ENCODE data around the gene EXD3.
"Not testable (repeated sequence)": the region's sequence is repeated elsewhere in the genome, so short reads cannot be mapped to it uniquely, and the experiment has no call there.

The EXD3 gene

GRCh38 chr9:137393176-137394150 lies 29.5 kb downstream of the EXD3 start:
- no peak for DNase-seq (ENCODE audit: low read depth)

- no peak for DNase-seq (ENCODE audit: low read depth)
Observed at GRCh38 chr9:137392232-137393007, 30.5 kb downstream of the EXD3 start.

- no peak for DNase-seq (ENCODE audit: low read depth)
Observed at GRCh38 chr9:137391411-137391754, 31.6 kb downstream of the EXD3 start.

GRCh38 chr9:137390553-137391410 lies 32.2 kb downstream of the EXD3 start:
- DNase-seq (ENCODE audit: low read depth) = no peak

- DNase-seq (ENCODE audit: low read depth) = no peak
Observed at GRCh38 chr9:137389428-137389746, 33.6 kb downstream of the EXD3 start.

- DNase-seq (ENCODE audit: low read depth) = no peak
Observed at GRCh38 chr9:137388589-137389427, 34.2 kb downstream of the EXD3 start.

GRCh38 chr9:137387891-137388560 lies 34.9 kb downstream of the EXD3 start:
- no peak for DNase-seq (ENCODE audit: low read depth)

- no peak for DNase-seq (ENCODE audit: low read depth)
Observed at GRCh38 chr9:137387114-137387890, 35.7 kb downstream of the EXD3 start.

- not testable (repeated sequence) for DNase-seq (ENCODE audit: low read depth)
Observed at GRCh38 chr9:137386507-137387113, 36.4 kb downstream of the EXD3 start.

GRCh38 chr9:137385061-137385655 lies 37.8 kb downstream of the EXD3 start:
- DNase-seq (ENCODE audit: low read depth) = no peak

- no peak for DNase-seq (ENCODE audit: low read depth)
Observed at GRCh38 chr9:137383784-137384756, 38.9 kb downstream of the EXD3 start.

GRCh38 chr9:137383081-137383783 lies 39.7 kb downstream of the EXD3 start:
- DNase-seq (ENCODE audit: low read depth) = no peak

- DNase-seq (ENCODE audit: low read depth) = no peak
Observed at GRCh38 chr9:137382444-137383080, 40.4 kb downstream of the EXD3 start.

GRCh38 chr9:137381501-137382443 lies 41.2 kb downstream of the EXD3 start:
- DNase-seq (ENCODE audit: low read depth) = no peak

- DNase-seq (ENCODE audit: low read depth) = no peak
Observed at GRCh38 chr9:137380606-137381005, 42.4 kb downstream of the EXD3 start.

- DNase-seq (ENCODE audit: low read depth) = no peak
Observed at GRCh38 chr9:137380171-137380570, 42.8 kb downstream of the EXD3 start.
